Neural cell (in vitro differentiated cells): ENCODE data around the gene RSRP1. TPM values are rescaled to one million over a fixed set of nuclear protein-coding genes. Genes with fewer than 3 reads are reported as not detected.
"Not testable (repeated sequence)": the region's sequence is repeated elsewhere in the genome, so short reads cannot be mapped to it uniquely, and the experiment has no call there.

ENCODE experiments used
- H2AFZ ChIP-seq: fragments of 200-600, 300-800 bp; sonication (generic), shearing (Covaris generic); 2 replicates; pipeline ENCODE4 v1.6.0; 2014; ENCODE audit warnings: low read depth, mild to moderate bottlenecking, antibody characterized with exemption, low read length, moderate library complexity
- H3F3A ChIP-seq: fragments of 200-600 bp; shearing (Covaris generic); 2 replicates; pipeline ENCODE4 v1.6.1; 2016; ENCODE audit warnings: mild to moderate bottlenecking, moderate library complexity, mixed read lengths, antibody characterized with exemption, low read length; ENCODE audit not compliant: insufficient read depth, poor library complexity, severe bottlenecking
- H3K27ac ChIP-seq: fragments of 200-600, 300-800 bp; sonication (generic), shearing (Covaris generic); 2 replicates; pipeline ENCODE4 v1.5.1; 2014; ENCODE audit warnings: mild to moderate bottlenecking, low read length, moderate library complexity
- H3K27me3 ChIP-seq: fragments of 300-800, 200-600 bp; sonication (generic), shearing (Covaris generic); 2 replicates; pipeline ENCODE4 v1.6.0; 2014; ENCODE audit warnings: mild to moderate bottlenecking, low read depth, low read length, moderate library complexity; ENCODE audit not compliant: insufficient read depth
- H3K36me3 ChIP-seq: fragments of 300-800, 200-600 bp; sonication (generic), shearing (Covaris generic); 2 replicates; pipeline ENCODE4 v1.5.1; 2014; ENCODE audit warnings: mild to moderate bottlenecking, antibody characterized with exemption, low read length, moderate library complexity; ENCODE audit not compliant: insufficient read depth
- H3K4me2 ChIP-seq: fragments of 300-800, 200-600 bp; sonication (generic), shearing (Covaris generic); 2 replicates; pipeline ENCODE4 v1.6.0; 2014; ENCODE audit warnings: mild to moderate bottlenecking, low read length
- H3K4me3 ChIP-seq: fragments of 300-800, 200-600 bp; sonication (generic), shearing (Covaris generic); 2 replicates; pipeline ENCODE4 v1.5.1; 2014; ENCODE audit warnings: mild to moderate bottlenecking, low read length, moderate library complexity
- H3K79me2 ChIP-seq: fragments of 200-600 bp; shearing (Covaris generic); replicated peaks from 2 replicates; pipeline ENCODE4 v1.6.0; 2014; ENCODE audit warnings: mild to moderate bottlenecking, low read length, moderate library complexity; ENCODE audit not compliant: insufficient read depth
- H3K9ac ChIP-seq: fragments of 300-800, 200-600 bp; sonication (generic), shearing (Covaris generic); 2 replicates; pipeline ENCODE4 v1.6.1; 2016; ENCODE audit warnings: mild to moderate bottlenecking, low read length, mixed read lengths
- H3K9me2 ChIP-seq: fragments of 200-600 bp; shearing (Covaris generic); 2 replicates; pipeline ENCODE4 v1.6.1; 2016; ENCODE audit warnings: mild to moderate bottlenecking, low read length, mixed read lengths; ENCODE audit not compliant: insufficient read depth
- H3K9me3 ChIP-seq: fragments of 200-600, 300-800 bp; sonication (generic), shearing (Covaris generic); 2 replicates; pipeline ENCODE4 v1.6.1; 2016; ENCODE audit warnings: mild to moderate bottlenecking, mixed run types, low read length, moderate library complexity, mixed read lengths
- H4K20me1 ChIP-seq: fragments of 200-600 bp; shearing (Covaris generic); 2 replicates; pipeline ENCODE4 v1.6.1; 2016; ENCODE audit warnings: mild to moderate bottlenecking, mixed run types; ENCODE audit not compliant: insufficient read depth
- CTCF ChIP-seq: fragments of 450-650 bp; IDR thresholded peaks from 2 replicates; pipeline ENCODE4 v1.5.1; 2014; ENCODE audit warnings: antibody characterized with exemption, mild to moderate bottlenecking, moderate library complexity; ENCODE audit not compliant: poor library complexity, severe bottlenecking
- EP300 ChIP-seq: fragments of 450-650 bp; conservative IDR thresholded peaks from 2 replicates; pipeline ENCODE4 v1.6.1; 2014; ENCODE audit warnings: antibody characterized with exemption, mild to moderate bottlenecking, moderate library complexity; ENCODE audit not compliant: poor library complexity, severe bottlenecking
- EZH2 ChIP-seq: fragments of 200-600, 300-800 bp; shearing (Covaris generic), sonication (generic); IDR thresholded peaks from 2 replicates; pipeline ENCODE4 v1.6.1; 2014; ENCODE audit warnings: antibody characterized with exemption, low read length, borderline replicate concordance, mild to moderate bottlenecking; ENCODE audit not compliant: insufficient read depth, poor library complexity, severe bottlenecking
- MXI1 ChIP-seq: fragments of 450-650 bp; conservative IDR thresholded peaks from 2 replicates; pipeline ENCODE4 v1.6.1; 2014; ENCODE audit warnings: antibody characterized with exemption, mild to moderate bottlenecking; ENCODE audit not compliant: poor library complexity, severe bottlenecking
- POLR2AphosphoS5 ChIP-seq: IDR thresholded peaks from 2 replicates; pipeline ENCODE4 v1.6.1; 2012
- RAD21 ChIP-seq: fragments of 450-650 bp; conservative IDR thresholded peaks from 2 replicates; pipeline ENCODE4 v1.6.1; 2014; ENCODE audit warnings: antibody characterized with exemption, mild to moderate bottlenecking, moderate library complexity
- SMC3 ChIP-seq: fragments of 450-650 bp; conservative IDR thresholded peaks from 2 replicates; pipeline ENCODE4 v1.6.1; 2014; ENCODE audit warnings: antibody characterized with exemption, mild to moderate bottlenecking, moderate library complexity; ENCODE audit not compliant: poor library complexity
- TAF1 ChIP-seq: IDR thresholded peaks from 2 replicates; pipeline ENCODE4 v1.6.1; 2012; ENCODE audit warnings: low read depth
- polyA plus RNA-seq: library from polyadenylated mRNA; depleted of rRNA; stranded (reverse); fragments of >200 nt; gene quantifications from 2 replicates; pipeline ENCODE4 v1.2.3, GENCODE V29; 2014
- TF ChIP-seq, protein P1 (sequence below): IDR thresholded peaks from 2 replicates; pipeline ENCODE4 v1.6.1; 2012; ENCODE audit warnings: borderline replicate concordance

The RSRP1 gene
- polyA plus RNA-seq, 1 donor from 2014 or later = 152 TPM

DNA sequence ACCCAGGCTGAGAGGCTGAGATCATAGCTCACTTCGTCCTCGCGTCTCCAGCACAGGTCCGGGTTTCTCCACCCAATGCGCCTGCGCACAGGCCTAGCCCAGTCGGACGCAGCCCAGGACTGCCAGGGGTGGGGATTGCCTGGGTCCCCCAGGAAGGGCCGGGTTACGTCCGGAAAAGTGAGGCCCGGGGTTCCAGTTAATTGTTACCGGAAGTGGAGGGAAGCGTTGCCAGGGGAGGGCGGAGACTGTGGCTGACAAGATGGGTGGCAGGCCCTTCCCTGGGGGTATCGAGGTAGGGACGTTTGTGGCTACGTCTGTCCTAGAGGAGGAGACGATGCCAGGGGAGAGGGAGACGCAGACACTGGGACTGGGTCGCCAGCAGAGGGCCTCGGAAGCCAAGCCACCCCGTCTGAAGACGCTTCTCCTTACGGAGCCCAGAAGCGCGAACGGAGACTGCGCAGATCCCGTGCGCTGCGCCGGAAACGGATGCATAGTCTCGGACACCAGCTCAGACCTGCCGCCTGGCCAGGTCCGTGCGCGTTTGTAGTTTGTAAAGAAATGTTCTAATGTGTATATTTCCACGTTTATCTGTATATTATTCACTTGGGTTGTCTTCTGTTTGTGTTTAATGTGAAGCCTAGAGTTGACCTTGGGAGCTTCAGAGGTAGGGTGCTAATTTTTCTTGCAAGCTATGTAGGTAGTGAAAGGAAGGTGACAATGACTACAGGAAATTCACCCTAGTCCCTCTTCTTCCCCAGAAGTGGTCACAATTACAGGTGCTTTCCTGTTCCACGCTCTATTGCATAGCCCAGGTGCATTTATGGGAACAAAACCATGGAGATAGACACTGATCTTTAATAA is 7.3 kb downstream of the RSRP1 start:
- Histone ChIP-seq H3K9ac (peak overlapping the region; percentile 67), H3K4me3 (peak overlapping the region; percentile 67), H3K27ac (peak overlapping the region; percentile 73), H3F3A (no peaks in the 10 kb centered on the region), H3K36me3 (peaks cover 3% of the 10 kb centered on the region), H3K9me2 (no peaks in the 10 kb centered on the region), H3K4me2 (peak overlapping the region; percentile 85), H3K9me3 (no peaks in the 10 kb centered on the region), H2AFZ (peak overlapping the region; percentile 46), H3K79me2 (peaks cover 17% of the 10 kb centered on the region), H4K20me1 (no peaks in the 10 kb centered on the region), H3K27me3 (no peaks in the 10 kb centered on the region)
- TF ChIP-seq MXI1 = peak; percentile 55
- no peak for TF ChIP-seq EP300
- TF ChIP-seq SMC3 = peak; percentile 91
- TF ChIP-seq CTCF = peak; percentile 93
- TF ChIP-seq RAD21 = peak; percentile 85
- TF ChIP-seq POLR2AphosphoS5 = peak; percentile 59
- no peak for TF ChIP-seq EZH2

GRCh38 chr1:25238046-25238445 is 9.2 kb downstream of the RSRP1 start:
- H2AFZ ChIP-seq = no peak overlapping the region
- H4K20me1 ChIP-seq = no peaks in the 10 kb centered on the region
- H3K9me2 ChIP-seq = no peaks in the 10 kb centered on the region
- H3F3A ChIP-seq = no peaks in the 10 kb centered on the region
- H3K9me3 ChIP-seq = no peaks in the 10 kb centered on the region
- no peak for TF ChIP-seq MXI1
- no peak for TF ChIP-seq TAF1
- TF ChIP-seq EZH2 = no peak
- no peak for TF ChIP-seq RAD21
- TF ChIP-seq POLR2AphosphoS5 = no peak
- TF ChIP-seq, protein P1, sequence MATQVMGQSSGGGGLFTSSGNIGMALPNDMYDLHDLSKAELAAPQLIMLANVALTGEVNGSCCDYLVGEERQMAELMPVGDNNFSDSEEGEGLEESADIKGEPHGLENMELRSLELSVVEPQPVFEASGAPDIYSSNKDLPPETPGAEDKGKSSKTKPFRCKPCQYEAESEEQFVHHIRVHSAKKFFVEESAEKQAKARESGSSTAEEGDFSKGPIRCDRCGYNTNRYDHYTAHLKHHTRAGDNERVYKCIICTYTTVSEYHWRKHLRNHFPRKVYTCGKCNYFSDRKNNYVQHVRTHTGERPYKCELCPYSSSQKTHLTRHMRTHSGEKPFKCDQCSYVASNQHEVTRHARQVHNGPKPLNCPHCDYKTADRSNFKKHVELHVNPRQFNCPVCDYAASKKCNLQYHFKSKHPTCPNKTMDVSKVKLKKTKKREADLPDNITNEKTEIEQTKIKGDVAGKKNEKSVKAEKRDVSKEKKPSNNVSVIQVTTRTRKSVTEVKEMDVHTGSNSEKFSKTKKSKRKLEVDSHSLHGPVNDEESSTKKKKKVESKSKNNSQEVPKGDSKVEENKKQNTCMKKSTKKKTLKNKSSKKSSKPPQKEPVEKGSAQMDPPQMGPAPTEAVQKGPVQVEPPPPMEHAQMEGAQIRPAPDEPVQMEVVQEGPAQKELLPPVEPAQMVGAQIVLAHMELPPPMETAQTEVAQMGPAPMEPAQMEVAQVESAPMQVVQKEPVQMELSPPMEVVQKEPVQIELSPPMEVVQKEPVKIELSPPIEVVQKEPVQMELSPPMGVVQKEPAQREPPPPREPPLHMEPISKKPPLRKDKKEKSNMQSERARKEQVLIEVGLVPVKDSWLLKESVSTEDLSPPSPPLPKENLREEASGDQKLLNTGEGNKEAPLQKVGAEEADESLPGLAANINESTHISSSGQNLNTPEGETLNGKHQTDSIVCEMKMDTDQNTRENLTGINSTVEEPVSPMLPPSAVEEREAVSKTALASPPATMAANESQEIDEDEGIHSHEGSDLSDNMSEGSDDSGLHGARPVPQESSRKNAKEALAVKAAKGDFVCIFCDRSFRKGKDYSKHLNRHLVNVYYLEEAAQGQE = no peak
- TF ChIP-seq SMC3 = no peak
- no peak for TF ChIP-seq EP300
- TF ChIP-seq CTCF = no peak
- H3K79me2 ChIP-seq = peaks cover 5% of the 10 kb centered on the region
- H3K27ac ChIP-seq = no peak overlapping the region
- no peak overlapping the region for H3K4me2 ChIP-seq
- no peak overlapping the region for H3K4me3 ChIP-seq
- no peaks in the 10 kb centered on the region for H3K27me3 ChIP-seq
- no peaks in the 10 kb centered on the region for H3K36me3 ChIP-seq
- H3K9ac ChIP-seq = no peak overlapping the region

GRCh38 chr1:25236261-25236660 is 11.0 kb downstream of the RSRP1 start:
- peaks cover 21% of the 10 kb centered on the region for H3K79me2 ChIP-seq
- H3F3A ChIP-seq, H3K27ac ChIP-seq, H3K4me2 ChIP-seq, H3K9ac ChIP-seq, H3K4me3 ChIP-seq, H4K20me1 ChIP-seq, H3K9me3 ChIP-seq, H2AFZ ChIP-seq, H3K9me2 ChIP-seq, H3K36me3 ChIP-seq, H3K27me3 ChIP-seq: not testable (repeated sequence)

DNA sequence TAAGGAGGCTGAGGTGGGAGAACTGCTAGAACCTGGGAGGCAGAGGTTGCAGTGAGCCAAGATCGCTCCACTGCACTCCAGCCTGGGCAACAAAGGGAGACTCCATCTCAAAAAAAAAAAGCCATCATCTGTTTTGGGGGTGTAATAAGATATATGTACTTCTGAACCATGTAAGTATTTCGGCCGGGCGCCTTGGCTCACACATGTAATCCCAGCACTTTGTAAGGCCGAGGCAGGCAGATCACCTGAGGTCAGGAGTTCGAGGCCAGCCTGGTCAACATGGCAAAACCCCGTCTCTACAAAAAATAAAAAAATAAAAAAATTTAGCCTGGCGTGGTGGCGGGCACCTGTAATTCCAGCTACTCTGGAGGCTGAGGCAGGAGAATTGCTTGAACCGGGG is 11.8 kb downstream of the RSRP1 start:
- not testable (repeated sequence) for H3K36me3 ChIP-seq

More for the DNA sequence above, 11.8 kb downstream of the RSRP1 start:
- H3K9me3 ChIP-seq, H3K4me3 ChIP-seq, H3F3A ChIP-seq, H2AFZ ChIP-seq, H4K20me1 ChIP-seq, H3K4me2 ChIP-seq, H3K9me2 ChIP-seq, H3K27ac ChIP-seq, H3K27me3 ChIP-seq, H3K9ac ChIP-seq: not testable (repeated sequence)
- H3K79me2 ChIP-seq = peaks cover 28% of the 10 kb centered on the region
